ENCODE results near the gene SPEF2.
A peak's percentile ranks its signal among the peaks of the same experiment; 100 is the strongest.

SPEF2 gene

GRCh38 chr5:35799753-35800152, 182.1 kb downstream of the SPEF2 start:
- TF ChIP-seq, protein P1, sequence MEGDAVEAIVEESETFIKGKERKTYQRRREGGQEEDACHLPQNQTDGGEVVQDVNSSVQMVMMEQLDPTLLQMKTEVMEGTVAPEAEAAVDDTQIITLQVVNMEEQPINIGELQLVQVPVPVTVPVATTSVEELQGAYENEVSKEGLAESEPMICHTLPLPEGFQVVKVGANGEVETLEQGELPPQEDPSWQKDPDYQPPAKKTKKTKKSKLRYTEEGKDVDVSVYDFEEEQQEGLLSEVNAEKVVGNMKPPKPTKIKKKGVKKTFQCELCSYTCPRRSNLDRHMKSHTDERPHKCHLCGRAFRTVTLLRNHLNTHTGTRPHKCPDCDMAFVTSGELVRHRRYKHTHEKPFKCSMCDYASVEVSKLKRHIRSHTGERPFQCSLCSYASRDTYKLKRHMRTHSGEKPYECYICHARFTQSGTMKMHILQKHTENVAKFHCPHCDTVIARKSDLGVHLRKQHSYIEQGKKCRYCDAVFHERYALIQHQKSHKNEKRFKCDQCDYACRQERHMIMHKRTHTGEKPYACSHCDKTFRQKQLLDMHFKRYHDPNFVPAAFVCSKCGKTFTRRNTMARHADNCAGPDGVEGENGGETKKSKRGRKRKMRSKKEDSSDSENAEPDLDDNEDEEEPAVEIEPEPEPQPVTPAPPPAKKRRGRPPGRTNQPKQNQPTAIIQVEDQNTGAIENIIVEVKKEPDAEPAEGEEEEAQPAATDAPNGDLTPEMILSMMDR (IDR thresholded peaks at IDR 0.05; ENCODE audit: unreplicated experiment in 3 of 3) = no peak
- no peaks in the 10 kb centered on the region for H3K27me3 Mint-ChIP-seq (ENCODE audit: low read depth)
- no peak overlapping the region for H3K4me3 Mint-ChIP-seq
- H3K4me1 Mint-ChIP-seq = peaks cover 28% of the 10 kb centered on the region
- H3K27ac Mint-ChIP-seq = no peak overlapping the region
- no peaks in the 10 kb centered on the region for H3K36me3 Mint-ChIP-seq (ENCODE audit: low read depth)
- H3K9me3 Mint-ChIP-seq = no peaks in the 10 kb centered on the region

DNA sequence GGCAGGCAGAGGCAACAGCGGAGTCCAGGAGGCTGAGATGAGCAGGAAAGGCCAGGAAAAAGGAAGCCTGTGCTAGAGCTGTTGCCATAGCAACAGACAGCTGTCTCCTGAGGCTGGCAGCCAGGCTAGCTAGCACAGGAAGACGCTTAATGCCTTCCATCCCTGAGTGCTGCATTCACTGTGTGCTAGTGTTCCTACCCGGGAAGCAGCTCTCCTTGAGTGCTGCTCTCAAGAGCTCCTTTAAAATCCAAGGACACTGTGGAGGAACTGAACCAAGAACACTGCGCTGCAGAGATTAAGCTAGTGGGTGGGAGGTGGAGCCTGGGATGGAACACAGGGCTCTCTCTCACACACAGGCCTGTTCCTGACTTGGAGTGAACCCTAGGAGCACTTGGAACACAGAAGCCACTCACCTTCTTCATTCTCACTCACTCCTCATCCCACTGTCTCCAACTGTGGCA, 185.6 kb downstream of the SPEF2 start:
- TF ChIP-seq, protein P1 (IDR thresholded peaks at IDR 0.05; ENCODE audit: unreplicated experiment in 3 of 3) = no peak
- Mint-ChIP-seq H3K4me3 (no peak overlapping the region), H3K4me1 (peaks cover 19% of the 10 kb centered on the region), H3K9me3 (no peaks in the 10 kb centered on the region), H3K36me3 (ENCODE audit: low read depth) (no peaks in the 10 kb centered on the region), H3K27me3 (ENCODE audit: low read depth) (no peaks in the 10 kb centered on the region), H3K27ac (peak overlapping the region in 2 of 3 experiments; percentile 4 to 13)

DNA sequence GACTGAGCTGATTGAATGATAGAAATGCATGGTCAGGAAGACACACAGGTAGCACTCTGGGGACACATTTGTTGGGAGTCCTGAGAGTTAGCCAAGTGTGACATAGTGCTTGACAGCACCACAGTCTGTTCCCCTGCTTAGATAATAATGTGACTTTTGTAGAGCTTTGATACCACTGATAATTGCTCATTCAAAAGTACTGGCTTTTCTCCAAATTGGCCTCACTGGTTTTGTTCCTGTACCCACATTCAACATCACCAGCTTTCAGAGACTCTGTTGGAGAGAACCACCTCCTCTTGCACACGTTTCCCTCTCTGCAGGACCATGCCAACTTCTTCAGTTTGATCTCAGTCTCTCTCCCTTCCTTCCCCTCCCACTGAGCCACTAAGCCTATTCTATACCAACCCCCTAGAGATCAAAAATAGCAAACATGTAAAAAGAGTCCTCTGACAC, 186.6 kb downstream of the SPEF2 start:
- H3K4me1 Mint-ChIP-seq = peaks cover 19% of the 10 kb centered on the region
- TF ChIP-seq, protein P1 (IDR thresholded peaks at IDR 0.05; ENCODE audit: unreplicated experiment in 3 of 3) = no peak
- H3K9me3 Mint-ChIP-seq = no peaks in the 10 kb centered on the region
- no peaks in the 10 kb centered on the region for H3K27me3 Mint-ChIP-seq (ENCODE audit: low read depth)
- no peak overlapping the region for H3K27ac Mint-ChIP-seq
- no peak overlapping the region for H3K4me3 Mint-ChIP-seq
- H3K36me3 Mint-ChIP-seq (ENCODE audit: low read depth) = no peaks in the 10 kb centered on the region

DNA sequence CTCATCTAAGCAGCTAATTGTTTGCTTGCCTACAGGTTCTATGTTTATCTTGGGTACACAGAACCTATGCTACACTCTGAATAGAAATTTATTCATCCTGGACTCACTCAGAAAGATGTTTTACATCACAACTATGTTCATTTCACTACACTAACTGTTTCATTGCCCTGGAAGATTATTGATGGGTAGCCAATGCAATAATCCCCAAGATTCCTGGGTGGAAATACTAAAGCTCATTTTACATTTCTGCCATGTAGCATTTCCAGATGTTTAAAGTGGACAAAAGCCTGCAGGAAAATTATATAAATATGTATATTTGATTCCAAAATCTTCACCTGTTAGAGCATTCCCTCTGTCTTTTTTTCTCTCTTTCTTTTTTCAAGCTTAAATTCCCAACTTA, 187.2 kb downstream of the SPEF2 start:
- Mint-ChIP-seq H3K9me3 (no peaks in the 10 kb centered on the region), H3K36me3 (ENCODE audit: low read depth) (no peaks in the 10 kb centered on the region), H3K4me1 (peaks cover 19% of the 10 kb centered on the region), H3K27ac (no peak overlapping the region), H3K4me3 (no peak overlapping the region), H3K27me3 (ENCODE audit: low read depth) (no peaks in the 10 kb centered on the region)
- TF ChIP-seq, protein P1 (IDR thresholded peaks at IDR 0.05; ENCODE audit: unreplicated experiment in 3 of 3) = no peak

- no peaks in the 10 kb centered on the region for H3K27me3 Mint-ChIP-seq (ENCODE audit: low read depth)
- H3K4me3 Mint-ChIP-seq = no peak overlapping the region
- no peaks in the 10 kb centered on the region for H3K9me3 Mint-ChIP-seq
- H3K36me3 Mint-ChIP-seq (ENCODE audit: low read depth) = no peaks in the 10 kb centered on the region
- TF ChIP-seq, protein P1 (IDR thresholded peaks at IDR 0.05; ENCODE audit: unreplicated experiment in 3 of 3) = no peak
- no peak overlapping the region for H3K27ac Mint-ChIP-seq
- H3K4me1 Mint-ChIP-seq = no peaks in the 10 kb centered on the region
Measured at GRCh38 chr5:35810601-35811000, 192.9 kb downstream of the SPEF2 start.

- H3K9me3 Mint-ChIP-seq = no peaks in the 10 kb centered on the region
- no peaks in the 10 kb centered on the region for H3K36me3 Mint-ChIP-seq (ENCODE audit: low read depth)
- H3K4me3 Mint-ChIP-seq = no peak overlapping the region
- TF ChIP-seq, protein P1 (IDR thresholded peaks at IDR 0.05; ENCODE audit: unreplicated experiment in 3 of 3) = no peak
- H3K4me1 Mint-ChIP-seq = no peaks in the 10 kb centered on the region
- H3K27me3 Mint-ChIP-seq (ENCODE audit: low read depth) = no peaks in the 10 kb centered on the region
- no peak overlapping the region for H3K27ac Mint-ChIP-seq
Measured at GRCh38 chr5:35811108-35811741, 193.6 kb downstream of the SPEF2 start.
